Measurements from ENCODE around the gene GGCT.

GGCT gene

DNA sequence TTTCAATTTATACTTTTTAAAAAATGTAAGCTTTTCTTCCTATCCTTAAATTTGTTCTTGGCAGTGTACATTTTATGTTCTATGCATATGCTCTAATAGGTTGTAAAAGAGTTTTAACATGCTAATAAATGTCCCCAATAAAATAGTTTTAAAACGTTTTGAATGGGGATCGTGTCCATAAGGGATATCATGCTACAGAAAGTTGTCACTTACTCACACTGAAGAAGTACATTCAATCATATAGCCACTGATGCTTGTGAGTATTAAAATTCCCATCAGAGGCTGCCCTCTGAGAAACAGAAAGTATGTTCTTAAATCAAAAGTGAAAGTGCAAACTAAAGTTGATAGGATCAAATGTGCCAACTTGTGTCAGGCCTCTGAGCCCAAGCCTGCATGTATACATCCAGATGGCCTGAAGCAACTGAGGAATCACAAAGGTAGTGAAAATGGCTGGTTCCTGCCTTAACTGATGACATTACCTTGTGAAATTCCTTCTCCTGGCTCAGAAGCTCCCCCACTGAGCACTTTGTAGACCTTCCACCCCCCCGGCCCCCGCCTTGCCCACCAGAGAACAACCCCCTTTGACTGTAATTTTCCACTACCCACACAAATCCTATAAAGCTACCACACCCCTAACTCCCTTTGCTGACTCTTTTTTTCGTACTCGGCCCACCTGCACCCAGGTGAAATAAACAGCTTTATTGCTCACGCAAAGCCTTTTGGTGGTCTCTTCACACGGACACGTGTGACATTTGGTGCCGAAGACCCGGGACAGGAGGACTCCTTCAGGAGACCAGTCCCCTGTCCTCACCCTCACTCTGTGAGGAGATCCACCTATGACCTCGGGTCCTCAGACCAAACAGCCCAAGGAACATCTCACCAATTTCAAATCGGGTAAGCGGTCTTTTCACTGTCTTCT lies 25.2 kb downstream of the GGCT start:
- peaks cover 27% of the 10 kb centered on the region for H3K36me3 Mint-ChIP-seq (ENCODE audit: low read depth)
- H3K4me3 Mint-ChIP-seq = peak overlapping the region; percentile 91
- H3K9me3 Mint-ChIP-seq = no peaks in the 10 kb centered on the region
- no peaks in the 10 kb centered on the region for H3K27me3 Mint-ChIP-seq
- H3K27ac Mint-ChIP-seq = peak overlapping the region; percentile 94
- H3K4me1 Mint-ChIP-seq (ENCODE audit: low read depth) = peaks cover 40% of the 10 kb centered on the region
- intact Hi-C loops (cut with micrococcal nuclease) = no loop called here

DNA sequence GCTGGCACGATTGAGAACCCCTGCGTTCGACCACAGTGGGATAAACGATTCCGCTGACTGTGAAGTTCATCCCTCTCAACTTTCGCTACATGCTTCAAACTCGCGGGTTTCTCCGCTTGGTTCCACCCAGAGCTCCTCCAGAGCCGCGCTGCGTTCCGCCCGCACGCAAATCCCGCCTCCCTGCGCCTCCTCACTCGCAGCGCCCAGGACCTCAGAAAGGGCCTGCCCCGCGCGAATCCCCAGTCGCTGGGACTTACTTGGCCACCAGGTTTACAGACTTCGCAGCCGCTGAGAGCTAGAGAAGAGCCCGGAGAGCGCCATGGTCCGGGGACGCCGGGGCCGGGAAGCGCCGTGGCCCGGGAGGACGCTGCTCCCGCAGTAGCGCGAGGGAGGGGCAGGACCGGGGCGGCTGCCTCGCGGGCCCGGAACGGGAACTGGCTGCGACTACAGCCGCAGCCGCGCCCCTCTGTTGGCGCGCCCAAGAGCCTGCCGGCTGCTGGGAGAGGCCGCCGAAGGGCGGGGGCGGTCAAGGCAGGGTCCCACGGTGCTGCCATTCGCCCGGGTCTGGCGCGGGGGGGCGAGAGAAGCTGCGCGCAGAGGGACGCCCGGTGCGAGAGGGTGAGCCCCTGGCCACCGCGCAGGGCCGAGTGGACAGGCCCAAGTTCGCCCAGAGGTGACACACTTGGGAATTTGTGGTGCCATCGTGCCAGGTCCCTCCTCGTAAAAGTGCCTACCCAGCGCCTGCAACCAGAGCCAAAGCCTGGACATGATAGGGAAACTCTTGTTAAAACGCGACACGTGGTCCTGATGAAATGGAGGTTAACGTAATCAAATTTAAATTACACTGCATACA lies 26.1 kb downstream of the GGCT start, which contains the start of gene NOD1:
Gene NOD1 (minus strand): TSS at position 436 of the 853 bp plus-strand sequence. CDS start 21,863 bp downstream, outside the sequence.
- intact Hi-C loops (cut with micrococcal nuclease) = no loop called here
- Mint-ChIP-seq H3K27ac (peak within 1 kb of the TSS; percentile 94), H3K9me3 (no peaks in the 10 kb centered on the region), H3K27me3 (no peaks in the 10 kb centered on the region), H3K36me3 (ENCODE audit: low read depth) (peaks cover 36% of the 10 kb centered on the region), H3K4me3 (peak within 1 kb of the TSS; percentile 91), H3K4me1 (ENCODE audit: low read depth) (peaks cover 49% of the 10 kb centered on the region)

DNA sequence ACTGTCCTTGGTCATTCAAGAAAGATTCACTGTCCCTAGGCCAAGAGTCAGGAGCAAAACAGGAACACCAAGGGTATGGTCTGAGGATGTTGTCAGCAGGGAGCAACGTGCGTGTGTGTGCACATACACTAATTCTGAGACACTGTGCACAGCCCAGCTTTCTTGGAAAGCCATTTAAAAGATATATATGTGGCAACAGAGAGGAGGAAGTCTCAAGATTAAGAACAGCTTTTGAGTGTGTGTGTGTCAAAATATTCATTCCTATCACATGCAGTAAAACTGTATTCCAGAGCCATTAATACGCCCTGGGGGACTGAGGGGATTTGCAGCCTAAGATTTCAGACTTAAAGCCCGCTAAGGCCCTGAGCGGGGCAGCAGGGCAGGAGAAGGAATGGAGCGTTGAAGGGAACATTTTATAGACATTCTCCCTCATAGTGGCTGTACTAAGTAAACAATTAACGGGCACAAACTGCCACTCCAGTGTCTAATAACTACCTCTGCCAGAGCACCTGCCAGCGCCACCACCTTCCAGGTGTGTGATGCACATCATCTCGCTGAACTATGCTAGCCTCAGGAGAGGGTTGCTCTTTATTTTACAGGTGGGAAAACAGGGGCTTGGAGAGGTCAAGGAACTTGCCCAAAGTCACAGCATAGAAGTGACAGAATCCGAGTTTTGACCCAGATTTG lies 28.0 kb downstream of the GGCT start:
- peak overlapping the region; percentile 91 for H3K4me3 Mint-ChIP-seq
- no peaks in the 10 kb centered on the region for H3K27me3 Mint-ChIP-seq
- peaks cover 69% of the 10 kb centered on the region for H3K4me1 Mint-ChIP-seq (ENCODE audit: low read depth)
- peaks cover 56% of the 10 kb centered on the region for H3K36me3 Mint-ChIP-seq (ENCODE audit: low read depth)
- intact Hi-C loops (cut with micrococcal nuclease) = no loop called here
- H3K27ac Mint-ChIP-seq = peak overlapping the region; percentile 94
- H3K9me3 Mint-ChIP-seq = no peaks in the 10 kb centered on the region

DNA sequence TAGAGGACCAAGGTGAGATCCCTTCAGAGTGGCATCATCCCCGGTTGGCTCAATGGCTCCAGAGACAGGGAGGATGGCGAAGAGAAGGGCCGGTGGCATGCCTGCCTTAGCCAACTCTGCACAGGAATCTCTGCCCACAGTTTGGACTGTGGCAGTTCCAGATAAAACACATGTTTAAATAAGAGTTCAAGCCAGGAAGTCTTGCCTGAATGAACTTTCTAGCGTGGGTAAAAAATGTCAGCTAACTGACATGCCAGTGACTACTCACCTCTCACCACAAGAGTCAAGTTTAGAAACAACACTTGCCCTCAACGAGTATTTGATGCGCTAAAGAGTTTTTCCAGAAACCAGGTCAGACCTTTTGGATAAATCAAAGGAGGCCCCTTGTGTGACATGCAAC lies 29.0 kb downstream of the GGCT start:
- H3K27ac Mint-ChIP-seq = peak overlapping the region; percentile 94
- H3K9me3 Mint-ChIP-seq = no peaks in the 10 kb centered on the region
- no peaks in the 10 kb centered on the region for H3K27me3 Mint-ChIP-seq
- H3K36me3 Mint-ChIP-seq (ENCODE audit: low read depth) = peaks cover 66% of the 10 kb centered on the region
- intact Hi-C loops (cut with micrococcal nuclease) = no loop called here
- peak overlapping the region; percentile 91 for H3K4me3 Mint-ChIP-seq
- peaks cover 79% of the 10 kb centered on the region for H3K4me1 Mint-ChIP-seq (ENCODE audit: low read depth)

DNA sequence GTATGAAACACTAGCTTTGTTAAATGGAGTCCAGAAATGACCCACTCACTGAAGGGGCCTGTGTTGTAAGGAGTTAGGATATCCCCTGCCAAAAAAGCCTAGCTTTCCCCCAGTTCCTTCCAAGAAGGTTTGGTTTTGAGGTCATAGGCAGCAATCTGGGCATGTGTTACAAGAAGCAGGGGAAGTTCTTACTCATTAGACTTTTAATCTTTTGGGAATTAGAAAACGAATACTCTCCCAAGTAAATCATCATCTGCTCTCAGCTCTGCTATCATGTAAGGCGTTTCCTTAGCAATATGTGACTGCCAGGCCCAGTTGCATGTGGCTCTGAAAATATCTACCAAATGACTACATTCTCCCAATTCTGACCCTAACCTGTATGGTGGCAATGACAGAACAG lies 29.7 kb downstream of the GGCT start:
- Mint-ChIP-seq H3K27ac (peak overlapping the region; percentile 80), H3K4me1 (ENCODE audit: low read depth) (peaks cover 82% of the 10 kb centered on the region), H3K9me3 (no peaks in the 10 kb centered on the region), H3K4me3 (peak overlapping the region; percentile 30), H3K36me3 (ENCODE audit: low read depth) (peaks cover 73% of the 10 kb centered on the region), H3K27me3 (no peaks in the 10 kb centered on the region)
- intact Hi-C loops (cut with micrococcal nuclease) = no loop called here

DNA sequence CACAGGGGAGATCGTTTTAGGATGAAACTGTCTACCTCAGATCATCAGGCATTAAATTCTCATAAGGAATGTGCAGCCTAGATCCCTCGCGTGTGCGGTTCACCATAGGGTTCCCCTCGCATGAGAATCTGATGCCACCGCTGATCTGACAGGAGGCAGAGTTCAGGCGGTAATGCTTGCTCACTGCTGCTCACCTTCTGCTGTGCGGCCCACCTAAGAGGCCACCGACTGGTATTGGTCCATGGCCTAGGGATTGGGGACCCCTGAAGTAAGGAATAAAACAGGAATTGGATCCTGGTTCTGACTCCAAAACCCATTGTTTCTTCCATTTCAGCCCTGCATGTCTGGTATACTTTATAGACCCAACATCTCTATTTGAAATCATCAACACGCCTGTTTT lies 30.1 kb downstream of the GGCT start:
- Mint-ChIP-seq H3K27me3 (no peaks in the 10 kb centered on the region), H3K4me3 (peak overlapping the region; percentile 17), H3K36me3 (ENCODE audit: low read depth) (peaks cover 77% of the 10 kb centered on the region), H3K4me1 (ENCODE audit: low read depth) (peaks cover 82% of the 10 kb centered on the region), H3K27ac (peak overlapping the region; percentile 80), H3K9me3 (no peaks in the 10 kb centered on the region)
- intact Hi-C loops (cut with micrococcal nuclease) = no loop called here

DNA sequence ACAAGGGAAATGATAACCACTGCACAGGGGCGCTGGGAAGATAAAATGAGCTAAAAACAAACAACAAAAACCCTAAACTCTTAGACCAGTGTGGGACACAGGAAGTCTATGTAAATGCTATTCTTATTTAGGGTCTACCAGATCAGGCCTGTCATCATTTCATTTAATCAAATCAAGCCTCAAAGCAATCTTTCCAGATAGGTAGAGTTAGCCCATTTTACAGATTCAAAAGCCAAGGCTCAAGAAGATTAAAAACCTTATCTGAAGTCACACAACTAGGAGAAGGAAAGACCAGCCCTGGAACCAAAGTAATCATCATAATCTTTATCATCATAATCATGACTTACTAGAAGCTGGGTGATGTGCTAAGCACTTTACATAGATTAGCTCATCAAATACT lies 30.7 kb downstream of the GGCT start:
- no peaks in the 10 kb centered on the region for H3K9me3 Mint-ChIP-seq
- peaks cover 83% of the 10 kb centered on the region for H3K36me3 Mint-ChIP-seq (ENCODE audit: low read depth)
- peaks cover 85% of the 10 kb centered on the region for H3K4me1 Mint-ChIP-seq (ENCODE audit: low read depth)
- intact Hi-C loops (cut with micrococcal nuclease) = no loop called here
- peak overlapping the region; percentile 61 for H3K4me3 Mint-ChIP-seq
- no peaks in the 10 kb centered on the region for H3K27me3 Mint-ChIP-seq
- peak overlapping the region; percentile 80 for H3K27ac Mint-ChIP-seq

DNA sequence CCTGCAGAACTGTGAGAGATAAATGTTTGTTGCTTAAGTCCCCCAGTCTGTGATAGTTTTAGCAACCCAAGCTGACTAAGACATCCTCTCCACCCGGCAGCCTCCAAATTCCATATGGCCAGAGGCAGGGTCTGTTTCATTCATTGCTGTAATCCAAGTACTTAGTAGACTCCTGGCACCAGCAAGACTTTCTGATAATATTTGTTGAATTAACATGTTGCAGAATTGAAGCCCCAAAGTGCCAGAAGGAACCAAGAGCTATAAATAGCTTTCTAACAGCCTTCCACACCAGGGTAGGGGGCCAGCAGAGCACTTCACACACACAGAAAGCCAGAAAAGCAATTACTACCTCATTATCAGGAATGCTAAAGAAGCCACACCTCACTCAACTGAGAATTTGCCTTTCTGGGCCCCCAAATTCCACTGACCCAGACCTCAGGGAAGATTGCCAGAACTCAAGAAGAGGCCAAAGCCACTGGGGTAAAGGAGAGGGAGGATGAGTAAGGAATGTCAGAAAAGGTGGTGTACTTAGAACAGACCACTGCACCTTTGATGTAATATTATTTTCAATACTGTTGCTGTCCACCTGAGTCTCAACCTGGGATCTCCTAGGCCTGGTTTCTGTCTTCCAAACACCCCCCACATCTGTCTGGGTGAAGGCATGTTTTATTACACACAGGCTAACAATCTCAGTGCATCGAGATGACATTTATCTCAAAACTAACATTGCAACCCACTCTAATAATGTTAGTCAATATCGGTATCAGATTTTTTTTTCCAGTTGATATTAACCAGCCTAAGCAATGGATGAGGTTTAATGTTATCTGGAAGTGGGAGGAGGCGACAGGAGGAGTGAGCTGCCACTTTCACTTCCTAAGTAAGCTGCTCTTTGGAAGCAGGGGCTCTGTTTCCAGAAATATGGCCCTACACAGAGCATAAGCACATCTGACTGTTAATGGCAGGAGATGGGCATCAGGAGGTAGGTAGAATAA lies 31.5 kb downstream of the GGCT start:
- peak overlapping the region; percentile 61 for H3K4me3 Mint-ChIP-seq
- H3K4me1 Mint-ChIP-seq (ENCODE audit: low read depth) = peaks cover 94% of the 10 kb centered on the region
- no peaks in the 10 kb centered on the region for H3K9me3 Mint-ChIP-seq
- H3K36me3 Mint-ChIP-seq (ENCODE audit: low read depth) = peaks cover 83% of the 10 kb centered on the region
- H3K27me3 Mint-ChIP-seq = no peaks in the 10 kb centered on the region
- H3K27ac Mint-ChIP-seq = peak overlapping the region; percentile 80
- intact Hi-C loops (cut with micrococcal nuclease) = no loop called here

DNA sequence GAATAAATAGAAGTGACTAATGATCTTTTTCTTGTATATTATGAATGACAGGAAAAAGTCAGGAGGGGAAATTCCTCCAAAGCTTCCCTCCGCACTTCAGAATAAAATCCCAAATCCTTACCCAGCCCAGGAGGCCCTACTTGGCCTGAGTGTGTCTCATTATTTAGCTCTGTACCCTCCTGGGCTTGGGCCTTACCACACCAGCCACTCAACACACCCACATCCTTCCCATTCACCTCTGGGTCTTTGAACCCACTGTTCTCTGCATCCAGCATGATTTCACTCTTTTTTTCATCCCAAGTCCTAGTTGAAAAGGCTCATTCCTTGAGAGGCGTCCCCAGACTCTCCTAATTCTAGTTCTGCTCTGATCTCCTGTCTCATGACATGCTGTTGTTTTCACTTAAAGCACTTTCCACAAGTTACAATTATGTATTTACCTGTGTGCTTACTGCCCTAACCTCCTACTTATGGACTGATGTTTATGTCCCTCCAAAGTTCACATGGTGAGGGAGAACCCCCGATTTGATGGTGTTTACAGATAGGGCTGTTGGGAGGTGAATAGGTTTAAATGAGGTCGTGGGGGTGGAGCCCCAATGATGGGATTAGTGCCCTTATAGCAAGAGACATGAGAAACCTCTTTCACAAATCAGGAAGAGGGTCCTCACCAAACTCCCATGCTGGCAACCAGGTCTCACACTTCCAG lies 32.4 kb downstream of the GGCT start:
- Mint-ChIP-seq H3K27me3 (no peaks in the 10 kb centered on the region), H3K4me3 (no peak overlapping the region), H3K9me3 (no peaks in the 10 kb centered on the region), H3K27ac (peak overlapping the region; percentile 54), H3K36me3 (ENCODE audit: low read depth) (peaks cover 82% of the 10 kb centered on the region), H3K4me1 (ENCODE audit: low read depth) (peaks cover 100% of the 10 kb centered on the region)
- intact Hi-C loops (cut with micrococcal nuclease) = no loop called here

DNA sequence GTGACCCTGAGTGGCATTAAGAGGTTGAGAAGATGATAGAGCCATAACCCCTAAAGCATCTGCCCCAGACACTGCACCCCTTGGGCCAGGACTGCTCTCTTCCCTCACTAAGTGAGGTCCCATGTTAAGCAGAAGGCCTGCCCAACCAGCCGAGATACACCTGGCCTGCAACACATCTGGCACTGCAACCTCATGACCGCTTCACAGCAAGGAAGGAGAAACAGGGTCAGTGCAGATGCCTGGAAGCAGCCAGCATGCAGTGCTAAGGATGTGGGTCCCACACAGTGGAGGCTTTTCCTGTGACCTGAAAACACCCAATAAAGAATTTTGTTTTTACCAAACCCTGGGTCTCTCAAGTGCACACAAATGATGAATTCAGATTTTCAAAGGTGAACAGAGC lies 33.4 kb downstream of the GGCT start:
- H3K27me3 Mint-ChIP-seq = no peaks in the 10 kb centered on the region
- peaks cover 100% of the 10 kb centered on the region for H3K4me1 Mint-ChIP-seq (ENCODE audit: low read depth)
- intact Hi-C loops (cut with micrococcal nuclease) = no loop called here
- no peak overlapping the region for H3K4me3 Mint-ChIP-seq
- H3K9me3 Mint-ChIP-seq = no peaks in the 10 kb centered on the region
- peak overlapping the region; percentile 54 for H3K27ac Mint-ChIP-seq
- H3K36me3 Mint-ChIP-seq (ENCODE audit: low read depth) = peaks cover 87% of the 10 kb centered on the region

DNA sequence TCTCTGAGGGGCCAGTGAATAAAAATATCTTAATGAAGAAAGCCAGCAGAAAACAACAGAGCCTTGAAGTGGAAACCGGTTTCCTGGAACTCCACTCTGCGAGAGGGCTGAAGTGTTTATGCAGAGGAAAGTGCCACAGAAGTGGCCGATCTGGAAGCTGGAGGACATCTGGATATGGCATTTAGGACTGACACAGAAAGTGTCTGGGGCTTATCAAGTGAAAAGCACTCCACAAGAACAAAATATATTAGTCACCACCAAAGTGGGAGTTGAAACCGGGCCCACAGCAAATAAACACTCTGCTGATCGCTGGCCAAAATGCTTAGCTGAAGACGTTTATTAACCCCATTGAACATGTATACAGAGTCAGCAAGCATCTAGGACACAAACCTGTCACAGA lies 33.9 kb downstream of the GGCT start:
- H3K9me3 Mint-ChIP-seq = no peaks in the 10 kb centered on the region
- H3K27me3 Mint-ChIP-seq = no peaks in the 10 kb centered on the region
- peaks cover 87% of the 10 kb centered on the region for H3K36me3 Mint-ChIP-seq (ENCODE audit: low read depth)
- intact Hi-C loops (cut with micrococcal nuclease) = no loop called here
- H3K4me1 Mint-ChIP-seq (ENCODE audit: low read depth) = peaks cover 100% of the 10 kb centered on the region
- no peak overlapping the region for H3K4me3 Mint-ChIP-seq
- peak overlapping the region; percentile 54 for H3K27ac Mint-ChIP-seq

DNA sequence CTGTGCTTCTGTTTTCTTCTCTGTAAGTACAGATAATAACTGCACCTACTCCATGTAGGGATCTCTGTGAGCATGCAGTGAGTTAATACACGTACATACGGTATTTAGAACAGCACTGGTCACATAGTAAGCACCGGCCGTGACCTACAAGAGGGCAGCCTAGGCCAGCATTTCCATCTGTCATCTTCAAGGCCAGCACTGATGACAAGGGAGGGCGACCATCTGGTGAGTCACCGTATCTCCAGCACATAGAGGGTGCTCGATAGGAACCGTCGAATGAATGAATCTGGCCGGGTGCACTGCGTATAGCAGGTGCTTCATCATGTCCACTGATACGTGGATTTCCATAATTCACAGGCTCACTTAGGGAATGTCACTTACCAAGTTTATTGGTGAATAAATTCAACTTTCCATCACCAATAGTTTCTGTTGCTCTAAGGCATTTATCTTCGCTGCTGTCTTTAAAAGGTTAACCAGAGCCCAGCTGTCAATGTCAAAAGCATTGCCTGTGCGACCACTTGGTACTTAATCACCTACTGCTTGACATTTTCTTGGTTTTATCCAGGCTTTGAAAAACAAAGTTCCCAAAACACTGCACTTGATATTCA lies 34.4 kb downstream of the GGCT start:
- Mint-ChIP-seq H3K9me3 (no peaks in the 10 kb centered on the region), H3K36me3 (ENCODE audit: low read depth) (peaks cover 82% of the 10 kb centered on the region), H3K4me1 (ENCODE audit: low read depth) (peaks cover 100% of the 10 kb centered on the region), H3K27me3 (no peaks in the 10 kb centered on the region), H3K4me3 (no peak overlapping the region), H3K27ac (peak overlapping the region; percentile 79)
- intact Hi-C loops (cut with micrococcal nuclease) = no loop called here
